Natural killer cell (primary cell): Measurements from ENCODE around the gene DERL2. TPM values are rescaled to one million over a fixed set of nuclear protein-coding genes. Genes with fewer than 3 reads are reported as not detected.

ENCODE experiments used
- ATAC-seq, 3 donors: fragments of 150-1000 bp in 2 of 3; fragments of 200-7000 bp in 1 of 3; cut with Tn5 transposase; 1 replicate in 1 of 3; 2 replicates in 2 of 3; pipeline ENCODE4 v1.10.0; 2021; ENCODE audit warnings: mild to moderate bottlenecking in 2 of 3, moderate library complexity in 2 of 3
- DNase-seq, 2 donors: peaks; one replicate each; pipeline versions ENCODE4 v3.0.0 to v3.0.0-alpha.2; 2013 to 2021; ENCODE audit warnings: mixed read lengths in 1 of 2
- H3K27ac ChIP-seq: one replicate; pipeline ENCODE4 v1.5.1; 2013; ENCODE audit warnings: mild to moderate bottlenecking, low read length
- H3K27me3 ChIP-seq: one replicate; pipeline ENCODE4 v1.6.1; 2013; ENCODE audit warnings: low read length; ENCODE audit not compliant: control insufficient read depth, insufficient read depth
- H3K36me3 ChIP-seq: one replicate; pipeline ENCODE4 v1.6.1; 2013; ENCODE audit warnings: low read length; ENCODE audit not compliant: control insufficient read depth, insufficient read depth
- H3K4me1 ChIP-seq: one replicate; pipeline ENCODE4 v1.6.1; 2013; ENCODE audit warnings: low read length; ENCODE audit not compliant: control insufficient read depth, insufficient read depth
- H3K4me3 ChIP-seq: one replicate; pipeline ENCODE4 v1.5.1; 2013; ENCODE audit warnings: low read length
- H3K9me3 ChIP-seq: one replicate; pipeline ENCODE4 v1.6.1; 2013; ENCODE audit warnings: low read length; ENCODE audit not compliant: control insufficient read depth, insufficient read depth
- H3K27ac Mint-ChIP-seq, 2 donors: one replicate each; pipeline ENCODE4 v1.8.0; 2022; ENCODE audit warnings: mild to moderate bottlenecking in 2 of 2, mixed read lengths in 2 of 2, moderate library complexity in 1 of 2
- H3K27me3 Mint-ChIP-seq, 2 donors: one replicate each; pipeline ENCODE4 v1.8.0; 2022; ENCODE audit warnings: low read depth in 2 of 2, mixed read lengths in 2 of 2
- H3K36me3 Mint-ChIP-seq: one replicate; pipeline ENCODE4 v1.8.0; 2022; ENCODE audit warnings: mixed read lengths
- H3K4me1 Mint-ChIP-seq, 2 donors: one replicate each; pipeline ENCODE4 v1.8.0; 2022; ENCODE audit warnings: mixed read lengths in 2 of 2
- H3K4me3 Mint-ChIP-seq: one replicate; pipeline ENCODE4 v1.8.0; 2022; ENCODE audit warnings: mild to moderate bottlenecking, moderate library complexity, mixed read lengths
- H3K9me3 Mint-ChIP-seq, 2 donors: one replicate each; pipeline ENCODE4 v1.8.0; 2022; ENCODE audit warnings: mixed read lengths in 2 of 2
- CTCF ChIP-seq: fragments of 200-600 bp; IDR thresholded peaks from one replicate; pipeline ENCODE4 v1.8.0; 2022; ENCODE audit warnings: antibody characterized with exemption
- WGBS: methylation state at CpG from one replicate; pipeline ENCODE4 v1.1.7; 2013; ENCODE audit warnings: missing lambda C conversion rate; ENCODE audit not compliant: insufficient coverage; 5-methylcytosine and 5-hydroxymethylcytosine counted together
- intact Hi-C: fragments of 100-400 bp; cut with micrococcal nuclease; formaldehyde crosslinking; loops from one replicate; pipeline ENCODE4 v1.14.2; 2022
- total RNA-seq, 4 donors: library from RNA; stranded (reverse); fragments of 120-200 nt in 1 of 4; gene quantifications; one replicate each; pipeline versions ENCODE4 v1.2.3 to v1.2.4, GENCODE V29; 2013 to 2022

The DERL2 gene
- total RNA-seq, 3 donors from 2014 or later (not counting 1 experiment from before 2014, with no cell fraction given), result 86.0 to 105 (median 94.3) TPM

GRCh38 chr17:5424909-5425308, 61.1 kb downstream of the DERL2 start:
- TF ChIP-seq CTCF, result no peak
- no peaks in the 10 kb centered on the region for H3K27me3 ChIP-seq
- intact Hi-C loops, result no loop called here
- no peak overlapping the region for H3K27ac ChIP-seq
- 89% methylated on average over 1 of the region's 1 CpG for WGBS
- Mint-ChIP-seq H3K27ac (no peak overlapping the region), H3K4me3 (no peak overlapping the region), H3K27me3 (no peaks in the 10 kb centered on the region), H3K36me3 (peaks cover 10% of the 10 kb centered on the region), H3K4me1 (peaks cover 14 to 16% of the 10 kb centered on the region in 2 donors), H3K9me3 (no peaks in the 10 kb centered on the region)
- H3K36me3 ChIP-seq, result peaks cover 58% of the 10 kb centered on the region
- H3K4me1 ChIP-seq, result peaks cover 9% of the 10 kb centered on the region
- no peak for ATAC-seq
- no peak overlapping the region for H3K4me3 ChIP-seq
- no peaks in the 10 kb centered on the region for H3K9me3 ChIP-seq
- no peak for DNase-seq

- DNase-seq (no peak), ATAC-seq (no peak)
- peaks cover 20 to 27% of the 10 kb centered on the region in 2 donors for H3K4me1 Mint-ChIP-seq
- H3K4me1 ChIP-seq, result peaks cover 21% of the 10 kb centered on the region
- no peak overlapping the region for H3K27ac ChIP-seq
- peaks cover 2% of the 10 kb centered on the region for H3K36me3 Mint-ChIP-seq
- H3K27ac Mint-ChIP-seq, result no peak overlapping the region
- H3K4me3 Mint-ChIP-seq, result no peak overlapping the region
- H3K27me3 Mint-ChIP-seq, result no peaks in the 10 kb centered on the region
- peaks cover 40% of the 10 kb centered on the region for H3K36me3 ChIP-seq
- TF ChIP-seq CTCF, result no peak
- H3K9me3 Mint-ChIP-seq, result no peaks in the 10 kb centered on the region
- WGBS, result 100% methylated on average over 1 of the region's 2 CpGs
- H3K27me3 ChIP-seq, result no peaks in the 10 kb centered on the region
- H3K4me3 ChIP-seq, result no peak overlapping the region
- H3K9me3 ChIP-seq, result no peaks in the 10 kb centered on the region
- intact Hi-C loops, result no loop called here
Measured at GRCh38 chr17:5422505-5422904, 63.5 kb downstream of the DERL2 start.

Other genes starting within 250 kb of the DERL2 start
- gene RABEP1, start 203.9 kb downstream of the DERL2 start, total RNA-seq, result 10 to 100 TPM; 44.1 to 64.0 (median 44.2) TPM
- 100 to 1,000 TPM; 112 to 136 (median 125) TPM for gene NUP88, start 66.5 kb downstream of the DERL2 start, total RNA-seq
- gene RPAIN, start 66.0 kb downstream of the DERL2 start, total RNA-seq, result 10 to 100 TPM; 61.8 to 87.7 (median 74.4) TPM
- 10 to 100 TPM; 38.1 to 40.8 (median 40.0) TPM for gene C1QBP, start 47.0 kb downstream of the DERL2 start, total RNA-seq
- 1 to 10 TPM; 5.5 to 8.8 (median 7.7) TPM for gene DHX33, start 17.2 kb downstream of the DERL2 start, total RNA-seq
- gene MIS12, start 388 bp upstream of the DERL2 start, total RNA-seq, result 10 to 100 TPM; 26.8 to 35.3 (median 29.3) TPM
- gene NLRP1, start 98.3 kb upstream of the DERL2 start, total RNA-seq, result 100 to 1,000 TPM; 206 to 237 (median 209) TPM